PC-9 (cell line): Measurements from ENCODE around the gene TMEM120B. TPM values are rescaled to one million over a fixed set of nuclear protein-coding genes. Genes with fewer than 3 reads are reported as not detected.

Experiments
- BruUV-seq: library from RNA; stranded (reverse); fragments of 400-500 nt; replicated peaks from 2 replicates; lab custom pipeline; 2021; lab: Mats Ljungman, UMichigan
- CTCF ChIA-PET: fragments of 300-600 bp; sonication (Branson Sonifier 250); formaldehyde crosslinking; loops from one replicate; lab custom pipeline; 2022; ENCODE audit warnings: antibody characterized with exemption; lab: Charles Lee
- POLR2A ChIA-PET: fragments of 300-600 bp; sonication (Branson Sonifier 250); formaldehyde crosslinking; loops from one replicate; lab custom pipeline; 2022; ENCODE audit warnings: antibody characterized with exemption; ENCODE audit not compliant: unreplicated experiment; lab: Charles Lee
- DNase-seq, 2 experiments: peaks; one replicate each; pipeline versions ENCODE4 v3.0.0 to v3.0.0-alpha.2; 2015 to 2022; ENCODE audit warnings: mixed read lengths in 1 of 2
- H2AFZ ChIP-seq: fragments of 200-600 bp; sonication (generic); 2 replicates; pipeline ENCODE4 v1.8.1; 2017; ENCODE audit warnings: antibody characterized with exemption
- H3F3A ChIP-seq: fragments of 200-600 bp; sonication (generic); 2 replicates; pipeline ENCODE4 v1.8.1; 2017; ENCODE audit warnings: antibody characterized with exemption, mild to moderate bottlenecking, low read depth; ENCODE audit not compliant: insufficient read depth
- H3K27ac ChIP-seq: fragments of 200-600 bp; sonication (generic); 2 replicates; pipeline ENCODE4 v1.6.1; 2016; ENCODE audit warnings: mixed run types
- H3K27me3 ChIP-seq: fragments of 200-600 bp; sonication (generic); 2 replicates; pipeline ENCODE4 v1.6.1; 2016; ENCODE audit warnings: low read depth, mixed run types; ENCODE audit not compliant: insufficient read depth
- H3K36me3 ChIP-seq: fragments of 200-600 bp; sonication (generic); 2 replicates; pipeline ENCODE4 v1.6.1; 2016; ENCODE audit warnings: low read depth, mixed run types
- H3K4me1 ChIP-seq: fragments of 200-600 bp; sonication (generic); replicated peaks from 2 replicates; pipeline ENCODE4 v1.6.1; 2016; ENCODE audit warnings: mixed run types; ENCODE audit not compliant: insufficient read depth
- H3K4me2 ChIP-seq: fragments of 200-600 bp; sonication (generic); 2 replicates; pipeline ENCODE4 v1.6.1; 2017; ENCODE audit warnings: mixed run types
- H3K4me3 ChIP-seq: fragments of 200-600 bp; sonication (generic); 2 replicates; pipeline ENCODE4 v1.6.1; 2016; ENCODE audit warnings: mixed run types
- H3K79me2 ChIP-seq: fragments of 200-600 bp; sonication (generic); 2 replicates; pipeline ENCODE4 v1.6.1; 2017; ENCODE audit warnings: low read depth, mixed run types
- H3K9me2 ChIP-seq: fragments of 200-600 bp; sonication (generic); 2 replicates; pipeline ENCODE4 v1.8.1; 2017; ENCODE audit warnings: mild to moderate bottlenecking; ENCODE audit not compliant: insufficient read depth
- H3K9me3 ChIP-seq: fragments of 200-600 bp; sonication (generic); 2 replicates; pipeline ENCODE4 v1.8.1; 2016; ENCODE audit warnings: low read depth; ENCODE audit not compliant: insufficient read depth
- H4K20me1 ChIP-seq: fragments of 200-600 bp; sonication (generic); 2 replicates; pipeline ENCODE4 v1.8.1; 2017; ENCODE audit not compliant: insufficient read depth
- EZH2 ChIP-seq: fragments of 200-600 bp; sonication (generic); IDR thresholded peaks from 2 replicates; pipeline ENCODE4 v1.8.0; 2017; ENCODE audit warnings: antibody characterized with exemption, low read depth
- intact Hi-C: fragments of 100-400 bp; cut with micrococcal nuclease; formaldehyde crosslinking; loops from one replicate; pipeline ENCODE4 v1.10.0; 2022; ENCODE audit not compliant: unreplicated experiment
- total RNA-seq: library from RNA; stranded (reverse); gene quantifications from 2 replicates; pipeline ENCODE4 v1.2.3, GENCODE V29; 2021
- TF ChIP-seq, protein P1 (sequence below): fragments of 200-600 bp; sonication (generic); conservative IDR thresholded peaks from 2 replicates; pipeline ENCODE4 v1.6.1; 2017; ENCODE audit warnings: mixed run types, antibody characterized with exemption, mild to moderate bottlenecking, moderate library complexity

The TMEM120B gene
- total RNA-seq, 1 experiment from 2014 or later: 12.4 TPM

DNA sequence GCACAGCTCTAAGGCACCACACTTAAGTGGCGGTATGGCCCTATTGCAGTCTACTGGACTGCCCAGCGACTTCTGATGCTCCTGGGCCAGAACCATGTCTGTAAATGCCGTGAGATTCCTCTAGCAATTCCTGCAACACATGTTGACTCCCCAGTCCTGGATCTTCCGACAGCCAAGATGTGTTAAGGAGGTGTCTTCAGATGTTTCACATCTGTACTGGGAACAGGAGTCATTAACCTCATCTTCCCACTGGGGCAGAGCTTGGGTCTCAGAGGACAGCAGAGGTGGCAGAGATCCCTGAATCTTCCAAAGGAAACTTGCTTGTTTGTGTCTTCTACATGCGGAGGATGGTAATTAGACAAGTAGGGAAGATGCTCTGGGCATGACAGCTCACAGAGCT is 8.2 kb downstream of the TMEM120B start:
- H3K36me3 ChIP-seq: no peaks in the 10 kb centered on the region
- no peaks in the 10 kb centered on the region; the same call in 1 of the 2 replicates for H4K20me1 ChIP-seq
- H3K4me2 ChIP-seq: no peak overlapping the region
- no peaks in the 10 kb centered on the region for H3K9me3 ChIP-seq
- intact Hi-C loops: no loop called here
- H3K9me2 ChIP-seq: no peaks in the 10 kb centered on the region
- H2AFZ ChIP-seq: no peak overlapping the region
- BruUV-seq: no TSS peak
- H3K27me3 ChIP-seq: no peaks in the 10 kb centered on the region
- no peak overlapping the region for H3K27ac ChIP-seq
- peaks cover 20% of the 10 kb centered on the region for H3K79me2 ChIP-seq
- ChIA-PET CTCF (no interaction called here), POLR2A (interaction anchor here (0.6 kb wide), 1 partner anchor 1171 kb away, joined by 3 read pairs; no protein-coding TSS in a partner anchor)
- no peak for DNase-seq
- TF ChIP-seq EZH2: no peak
- TF ChIP-seq, protein P1, sequence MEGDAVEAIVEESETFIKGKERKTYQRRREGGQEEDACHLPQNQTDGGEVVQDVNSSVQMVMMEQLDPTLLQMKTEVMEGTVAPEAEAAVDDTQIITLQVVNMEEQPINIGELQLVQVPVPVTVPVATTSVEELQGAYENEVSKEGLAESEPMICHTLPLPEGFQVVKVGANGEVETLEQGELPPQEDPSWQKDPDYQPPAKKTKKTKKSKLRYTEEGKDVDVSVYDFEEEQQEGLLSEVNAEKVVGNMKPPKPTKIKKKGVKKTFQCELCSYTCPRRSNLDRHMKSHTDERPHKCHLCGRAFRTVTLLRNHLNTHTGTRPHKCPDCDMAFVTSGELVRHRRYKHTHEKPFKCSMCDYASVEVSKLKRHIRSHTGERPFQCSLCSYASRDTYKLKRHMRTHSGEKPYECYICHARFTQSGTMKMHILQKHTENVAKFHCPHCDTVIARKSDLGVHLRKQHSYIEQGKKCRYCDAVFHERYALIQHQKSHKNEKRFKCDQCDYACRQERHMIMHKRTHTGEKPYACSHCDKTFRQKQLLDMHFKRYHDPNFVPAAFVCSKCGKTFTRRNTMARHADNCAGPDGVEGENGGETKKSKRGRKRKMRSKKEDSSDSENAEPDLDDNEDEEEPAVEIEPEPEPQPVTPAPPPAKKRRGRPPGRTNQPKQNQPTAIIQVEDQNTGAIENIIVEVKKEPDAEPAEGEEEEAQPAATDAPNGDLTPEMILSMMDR: no peak
- peaks cover 14% of the 10 kb centered on the region for H3F3A ChIP-seq
- H3K4me1 ChIP-seq: peaks cover 16% of the 10 kb centered on the region
- H3K4me3 ChIP-seq: no peak overlapping the region

DNA sequence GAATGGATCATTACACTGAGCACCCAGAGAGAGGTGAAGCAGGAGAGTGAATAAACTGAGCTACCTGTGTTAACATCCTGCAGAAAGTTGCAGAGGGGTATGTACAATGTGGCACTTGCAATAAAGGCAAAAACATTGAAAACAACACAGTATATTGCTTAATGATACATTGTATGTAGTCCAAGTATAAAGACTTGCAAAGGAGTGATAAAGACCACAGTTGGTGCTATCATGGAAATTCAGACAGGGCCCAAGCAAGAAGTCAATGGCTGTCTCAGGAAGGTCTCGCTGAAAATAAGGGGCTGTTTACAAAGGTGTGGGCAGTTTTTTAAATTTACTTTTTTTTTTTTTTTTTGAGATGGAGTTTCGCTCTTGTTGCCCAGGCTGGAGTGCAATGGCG is 10.0 kb downstream of the TMEM120B start:
- H3K9me3 ChIP-seq: no peaks in the 10 kb centered on the region
- no peaks in the 10 kb centered on the region for H3K9me2 ChIP-seq
- H3K4me2 ChIP-seq: no peak overlapping the region
- ChIA-PET POLR2A (interaction anchor here (0.6 kb wide), 2 partner anchors 299 to 1030 kb away, joined by 3 to 16 read pairs; partner anchors contain the start of genes BCL7A and DENR), CTCF (no interaction called here)
- no peak overlapping the region for H2AFZ ChIP-seq
- H3K27ac ChIP-seq: no peak overlapping the region
- H3F3A ChIP-seq: no peaks in the 10 kb centered on the region
- no peaks in the 10 kb centered on the region for H3K27me3 ChIP-seq
- no peak for TF ChIP-seq EZH2
- TF ChIP-seq, protein P1: no peak
- no TSS peak for BruUV-seq
- no peak overlapping the region for H3K4me3 ChIP-seq
- intact Hi-C loops: no loop called here
- H3K36me3 ChIP-seq: no peaks in the 10 kb centered on the region
- DNase-seq: no peak
- no peaks in the 10 kb centered on the region; the same call in 1 of the 2 replicates for H4K20me1 ChIP-seq
- no peaks in the 10 kb centered on the region for H3K4me1 ChIP-seq
- peaks cover 16% of the 10 kb centered on the region; the same call in 1 of the 2 replicates for H3K79me2 ChIP-seq

DNA sequence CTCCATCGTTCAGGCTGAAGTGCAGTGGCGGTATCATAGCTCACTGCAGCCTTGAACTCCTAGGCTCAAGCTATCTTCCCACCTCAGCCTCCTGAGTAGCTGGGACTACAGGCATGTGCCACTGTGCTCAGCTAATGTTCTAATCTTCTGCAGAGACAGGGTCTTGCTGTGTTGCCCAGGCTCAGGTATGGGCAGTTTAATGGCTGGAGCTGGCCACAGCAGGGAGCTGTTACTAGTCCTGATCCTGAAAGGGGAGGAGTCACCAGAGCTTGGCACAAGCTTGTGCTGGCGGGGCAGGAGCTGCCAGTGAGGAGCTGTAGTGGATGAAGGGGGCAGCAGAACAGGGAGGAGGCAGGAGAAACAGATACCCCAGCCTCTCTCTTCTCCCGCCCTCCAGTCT is 10.6 kb downstream of the TMEM120B start:
- no peaks in the 10 kb centered on the region for H3K27me3 ChIP-seq
- no peaks in the 10 kb centered on the region for H3K9me2 ChIP-seq
- H3F3A ChIP-seq: no peaks in the 10 kb centered on the region
- no peaks in the 10 kb centered on the region for H3K36me3 ChIP-seq
- ChIA-PET CTCF (no interaction called here), POLR2A (interaction anchor here (0.6 kb wide), 2 partner anchors 298 to 707 kb away, joined by 5 to 16 read pairs; partner anchors contain the start of genes BCL7A and C12orf43)
- no peaks in the 10 kb centered on the region; the same call in 1 of the 2 replicates for H4K20me1 ChIP-seq
- BruUV-seq: no TSS peak
- H3K27ac ChIP-seq: no peak overlapping the region
- intact Hi-C loops: no loop called here
- no peak for DNase-seq
- no peak overlapping the region for H3K4me2 ChIP-seq
- no peak overlapping the region for H2AFZ ChIP-seq
- peaks cover 11% of the 10 kb centered on the region; the same call in 1 of the 2 replicates for H3K79me2 ChIP-seq
- TF ChIP-seq, protein P1: no peak
- no peak for TF ChIP-seq EZH2
- H3K9me3 ChIP-seq: no peaks in the 10 kb centered on the region
- H3K4me1 ChIP-seq: no peaks in the 10 kb centered on the region
- H3K4me3 ChIP-seq: no peak overlapping the region
